Measurements from ENCODE around the gene INSC.

- TF ChIP-seq POLR2A (IDR thresholded peaks at IDR 0.05) (no peak), CTCF (IDR thresholded peaks at IDR 0.05) (no peak)
These were observed 5.1 kb downstream of the INSC start for GRCh38 chr11:15119826-15120225.

All from body of pancreas (tissue), 4 donors.